CD4-positive, alpha-beta T cell (primary cell): Measurements from ENCODE around the gene ADCY5. TPM values are rescaled to one million over a fixed set of nuclear protein-coding genes. Genes with fewer than 3 reads are reported as not detected.

Experiments used
- ATAC-seq: fragments of 200-7000 bp; cut with Tn5 transposase; one replicate; pipeline ENCODE4 v1.10.0; 2022; ENCODE audit warnings: mild to moderate bottlenecking; ENCODE audit not compliant: poor library complexity
- CTCF ChIA-PET: fragments of 350-600 bp; sonication (Branson Sonifier 250); formaldehyde crosslinking; loops from one replicate; lab custom pipeline; 2021; ENCODE audit warnings: antibody characterized with exemption, inconsistent platforms; lab: Charles Lee
- POLR2A ChIA-PET: fragments of 350-600 bp; sonication (Branson Sonifier 250); formaldehyde crosslinking; loops from one replicate; lab custom pipeline; 2021; ENCODE audit warnings: antibody characterized with exemption, inconsistent platforms; lab: Charles Lee
- DNase-seq, 14 experiments: peaks; one replicate each; pipeline ENCODE4 v3.0.0-alpha.2; 2013 to 2020; ENCODE audit warnings: mixed read lengths in 2 of 14
- H3K27ac ChIP-seq, 2 donors: one replicate each; pipeline versions ENCODE4 v1.5.1 to v1.7.0; 2013; ENCODE audit warnings: low read length in 2 of 2, low read depth in 1 of 2, mild to moderate bottlenecking in 1 of 2
- H3K27me3 ChIP-seq, 2 experiments: 1 replicate in 1 of 2; 2 replicates in 1 of 2; pipeline versions ENCODE4 v1.6.1 to v1.7.0; 2013; ENCODE audit warnings: low read length in 2 of 2, control low read depth in 1 of 2, mild to moderate bottlenecking in 1 of 2, moderate library complexity in 1 of 2; ENCODE audit not compliant: insufficient read depth in 2 of 2, control insufficient read depth in 1 of 2
- H3K36me3 ChIP-seq: one replicate; pipeline ENCODE4 v1.6.1; 2013; ENCODE audit warnings: low read length, control low read depth; ENCODE audit not compliant: insufficient read depth
- H3K4me1 ChIP-seq: one replicate; pipeline ENCODE4 v1.6.1; 2013; ENCODE audit warnings: low read length, control low read depth; ENCODE audit not compliant: insufficient read depth
- H3K4me3 ChIP-seq: one replicate; pipeline ENCODE4 v1.5.1; 2013; ENCODE audit warnings: mild to moderate bottlenecking, low read length, moderate library complexity
- H3K9me3 ChIP-seq, 2 experiments: 1 replicate in 1 of 2; 2 replicates in 1 of 2; pipeline versions ENCODE4 v1.6.1 to v1.7.0; 2013; ENCODE audit warnings: low read length in 2 of 2, mild to moderate bottlenecking in 2 of 2, control low read depth in 1 of 2, moderate library complexity in 1 of 2; ENCODE audit not compliant: control insufficient read depth in 1 of 2, insufficient read depth in 1 of 2
- H3K27ac Mint-ChIP-seq: one replicate; pipeline ENCODE4 v1.8.0; 2020; ENCODE audit warnings: mixed read lengths
- H3K27me3 Mint-ChIP-seq: one replicate; pipeline ENCODE4 v1.8.0; 2021; ENCODE audit warnings: mixed read lengths
- H3K36me3 Mint-ChIP-seq: one replicate; pipeline ENCODE4 v1.8.0; 2021; ENCODE audit warnings: low read depth, mixed read lengths
- H3K4me1 Mint-ChIP-seq: one replicate; pipeline ENCODE4 v1.8.0; 2021; ENCODE audit warnings: low read depth, mixed read lengths
- H3K4me3 Mint-ChIP-seq: one replicate; pipeline ENCODE4 v1.8.0; 2020; ENCODE audit warnings: mild to moderate bottlenecking, mixed read lengths
- H3K9me3 Mint-ChIP-seq: one replicate; pipeline ENCODE4 v1.8.0; 2020; ENCODE audit warnings: mixed read lengths
- intact Hi-C, 2 experiments: fragments of 100-400 bp; cut with DNase I in 1 of 2; cut with micrococcal nuclease in 1 of 2; formaldehyde crosslinking; loops; one replicate each; pipeline versions ENCODE4 v1.15.1 to v1.9.0; 2023 to 2025; cut with DNase I, micrococcal nuclease
- total RNA-seq, 174 experiments: library from RNA in 2 of 174; stranded (reverse) in 2 of 174; gene quantifications; one replicate each; pipeline ENCODE4 v1.2.3 and lab custom pipeline; 2021 to 2026
- TF ChIP-seq, protein P1 (sequence below): fragments of 200-600 bp; IDR thresholded peaks from one replicate; pipeline ENCODE4 v1.8.0; 2022; ENCODE audit warnings: antibody characterized with exemption, mild to moderate bottlenecking

The ADCY5 gene
- total RNA-seq, 2 experiments from 2014 or later = not detected

DNA sequence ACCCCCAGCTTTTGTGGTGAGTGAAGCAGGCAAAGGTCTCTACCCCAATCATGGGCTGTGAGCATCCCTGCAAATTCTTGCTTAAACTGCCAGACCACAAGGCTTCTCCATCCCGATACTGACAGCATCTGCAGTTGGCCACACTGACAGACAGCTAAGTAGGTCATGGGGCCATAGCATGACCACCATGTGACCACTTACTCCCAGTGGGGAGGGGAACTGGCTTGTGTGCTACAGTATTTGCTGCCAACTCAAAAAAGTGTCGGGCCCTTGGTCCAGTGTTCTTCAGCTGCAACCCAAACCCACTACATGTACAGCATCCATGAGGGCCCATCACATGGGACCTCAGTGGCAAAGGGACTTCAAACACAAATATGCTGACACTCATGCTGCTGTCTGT, 143.7 kb downstream of the ADCY5 start:
- TF ChIP-seq, protein P1, sequence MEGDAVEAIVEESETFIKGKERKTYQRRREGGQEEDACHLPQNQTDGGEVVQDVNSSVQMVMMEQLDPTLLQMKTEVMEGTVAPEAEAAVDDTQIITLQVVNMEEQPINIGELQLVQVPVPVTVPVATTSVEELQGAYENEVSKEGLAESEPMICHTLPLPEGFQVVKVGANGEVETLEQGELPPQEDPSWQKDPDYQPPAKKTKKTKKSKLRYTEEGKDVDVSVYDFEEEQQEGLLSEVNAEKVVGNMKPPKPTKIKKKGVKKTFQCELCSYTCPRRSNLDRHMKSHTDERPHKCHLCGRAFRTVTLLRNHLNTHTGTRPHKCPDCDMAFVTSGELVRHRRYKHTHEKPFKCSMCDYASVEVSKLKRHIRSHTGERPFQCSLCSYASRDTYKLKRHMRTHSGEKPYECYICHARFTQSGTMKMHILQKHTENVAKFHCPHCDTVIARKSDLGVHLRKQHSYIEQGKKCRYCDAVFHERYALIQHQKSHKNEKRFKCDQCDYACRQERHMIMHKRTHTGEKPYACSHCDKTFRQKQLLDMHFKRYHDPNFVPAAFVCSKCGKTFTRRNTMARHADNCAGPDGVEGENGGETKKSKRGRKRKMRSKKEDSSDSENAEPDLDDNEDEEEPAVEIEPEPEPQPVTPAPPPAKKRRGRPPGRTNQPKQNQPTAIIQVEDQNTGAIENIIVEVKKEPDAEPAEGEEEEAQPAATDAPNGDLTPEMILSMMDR = no peak
- no peak overlapping the region for H3K4me3 Mint-ChIP-seq
- H3K9me3 ChIP-seq = peaks cover 0 to 5% of the 10 kb centered on the region in 2 experiments
- POLR2A ChIA-PET = no interaction called here
- no peaks in the 10 kb centered on the region for H3K9me3 Mint-ChIP-seq
- H3K4me3 ChIP-seq = no peak overlapping the region
- H3K36me3 ChIP-seq = no peaks in the 10 kb centered on the region
- no peak overlapping the region for H3K27ac Mint-ChIP-seq
- no peaks in the 10 kb centered on the region for H3K36me3 Mint-ChIP-seq
- no peaks in the 10 kb centered on the region for H3K4me1 ChIP-seq
- CTCF ChIA-PET = no interaction called here
- ATAC-seq (no peak), DNase-seq (no peak)
- peaks cover 5% of the 10 kb centered on the region for H3K27me3 Mint-ChIP-seq
- intact Hi-C loops = no loop called here
- no peaks in the 10 kb centered on the region for H3K27me3 ChIP-seq
- no peak overlapping the region for H3K27ac ChIP-seq
- no peaks in the 10 kb centered on the region for H3K4me1 Mint-ChIP-seq

- Mint-ChIP-seq H3K4me1 (no peaks in the 10 kb centered on the region), H3K27ac (no peak overlapping the region), H3K36me3 (no peaks in the 10 kb centered on the region), H3K4me3 (no peak overlapping the region), H3K27me3 (peaks cover 5% of the 10 kb centered on the region), H3K9me3 (no peaks in the 10 kb centered on the region)
- H3K36me3 ChIP-seq = no peaks in the 10 kb centered on the region
- H3K4me3 ChIP-seq = no peak overlapping the region
- intact Hi-C loops = no loop called here
- CTCF ChIA-PET = no interaction called here
- H3K4me1 ChIP-seq = no peaks in the 10 kb centered on the region
- TF ChIP-seq, protein P1 = no peak
- ATAC-seq (no peak), DNase-seq (no peak)
- no peak overlapping the region for H3K27ac ChIP-seq
- no peaks in the 10 kb centered on the region for H3K27me3 ChIP-seq
- POLR2A ChIA-PET = no interaction called here
- peaks cover 0 to 5% of the 10 kb centered on the region in 2 experiments for H3K9me3 ChIP-seq
These were observed 144.8 kb downstream of the ADCY5 start for GRCh38 chr3:123303976-123304560.

DNA sequence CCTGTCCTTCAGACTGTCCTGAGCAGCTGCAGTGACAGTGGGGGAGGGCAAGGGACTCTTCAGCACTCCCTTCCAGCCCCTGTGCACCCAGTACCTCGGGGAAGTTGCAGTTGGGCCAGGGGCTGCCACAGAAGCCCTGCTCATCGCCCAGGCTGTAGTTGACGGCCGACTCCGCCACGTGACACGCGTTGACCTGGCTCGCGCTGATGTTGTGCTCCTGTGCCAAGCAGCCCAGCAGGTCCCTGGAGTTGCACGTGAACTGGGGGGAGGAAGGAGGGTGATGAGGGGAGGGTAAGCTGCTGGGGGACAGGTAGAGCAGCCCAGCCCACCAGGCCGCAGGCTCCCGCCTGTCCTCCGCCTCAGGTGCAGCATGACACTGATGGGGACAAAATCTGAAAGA, 145.9 kb downstream of the ADCY5 start:
- POLR2A ChIA-PET = no interaction called here
- Histone ChIP-seq H3K27me3 (no peaks in the 10 kb centered on the region), H3K9me3 (peaks cover 0 to 5% of the 10 kb centered on the region in 2 experiments), H3K4me3 (no peak overlapping the region), H3K4me1 (no peaks in the 10 kb centered on the region), H3K36me3 (no peaks in the 10 kb centered on the region), H3K27ac (no peak overlapping the region)
- Mint-ChIP-seq H3K36me3 (no peaks in the 10 kb centered on the region), H3K27ac (no peak overlapping the region), H3K9me3 (no peaks in the 10 kb centered on the region), H3K4me3 (no peak overlapping the region), H3K27me3 (peaks cover 5% of the 10 kb centered on the region), H3K4me1 (no peaks in the 10 kb centered on the region)
- intact Hi-C loops = no loop called here
- CTCF ChIA-PET = no interaction called here
- no peak for DNase-seq
- TF ChIP-seq, protein P1 = no peak
- ATAC-seq = no peak
